Stimulated activated CD4-positive, alpha-beta T cell treated with anti-CD3 and anti-CD28 coated beads, TNF-alpha, amount 100 ng/mL, for 1 hour (primary cell): ENCODE data around the gene KANK3.
A peak's percentile ranks its signal among the peaks of the same experiment; 100 is the strongest.
"Not testable (repeated sequence)": the region's sequence is repeated elsewhere in the genome, so short reads cannot be mapped to it uniquely, and the experiment has no call there.

Experiments
- DNase-seq, 3 donors: peaks; one replicate each; pipeline ENCODE4 v3.0.0-alpha.2; 2020; ENCODE audit warnings: low read depth in 3 of 3, low spot score in 1 of 3

KANK3 gene

DNA sequence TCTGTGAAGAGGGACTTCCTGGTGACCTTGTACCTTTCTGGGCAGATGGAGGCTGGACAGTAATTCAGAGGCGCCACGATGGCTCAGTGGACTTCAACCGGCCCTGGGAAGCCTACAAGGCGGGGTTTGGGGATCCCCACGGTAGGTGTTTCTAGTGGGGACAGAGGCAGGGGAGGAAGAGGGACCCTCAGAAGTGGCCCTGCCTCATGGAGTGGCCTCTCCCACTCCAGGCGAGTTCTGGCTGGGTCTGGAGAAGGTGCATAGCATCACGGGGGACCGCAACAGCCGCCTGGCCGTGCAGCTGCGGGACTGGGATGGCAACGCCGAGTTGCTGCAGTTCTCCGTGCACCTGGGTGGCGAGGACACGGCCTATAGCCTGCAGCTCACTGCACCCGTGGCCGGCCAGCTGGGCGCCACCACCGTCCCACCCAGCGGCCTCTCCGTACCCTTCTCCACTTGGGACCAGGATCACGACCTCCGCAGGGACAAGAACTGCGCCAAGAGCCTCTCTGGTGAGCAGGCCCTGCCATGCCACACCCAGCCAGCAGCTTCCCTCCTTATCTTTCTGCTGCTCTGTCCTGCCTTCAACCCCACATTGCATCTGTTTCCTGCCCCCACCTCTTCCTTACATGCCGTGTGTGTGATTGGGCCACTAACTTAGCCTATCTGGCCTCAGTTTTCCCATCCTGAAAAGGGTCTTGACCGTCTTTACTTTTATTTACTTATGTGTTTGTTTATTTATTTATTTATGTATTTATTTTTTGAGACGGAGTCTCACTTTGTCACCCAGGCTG is 28.1 kb upstream of the KANK3 start:
- no peak for DNase-seq

- no peak for DNase-seq
These were observed 27.3 kb upstream of the KANK3 start for GRCh38 chr19:8370176-8371010.

DNA sequence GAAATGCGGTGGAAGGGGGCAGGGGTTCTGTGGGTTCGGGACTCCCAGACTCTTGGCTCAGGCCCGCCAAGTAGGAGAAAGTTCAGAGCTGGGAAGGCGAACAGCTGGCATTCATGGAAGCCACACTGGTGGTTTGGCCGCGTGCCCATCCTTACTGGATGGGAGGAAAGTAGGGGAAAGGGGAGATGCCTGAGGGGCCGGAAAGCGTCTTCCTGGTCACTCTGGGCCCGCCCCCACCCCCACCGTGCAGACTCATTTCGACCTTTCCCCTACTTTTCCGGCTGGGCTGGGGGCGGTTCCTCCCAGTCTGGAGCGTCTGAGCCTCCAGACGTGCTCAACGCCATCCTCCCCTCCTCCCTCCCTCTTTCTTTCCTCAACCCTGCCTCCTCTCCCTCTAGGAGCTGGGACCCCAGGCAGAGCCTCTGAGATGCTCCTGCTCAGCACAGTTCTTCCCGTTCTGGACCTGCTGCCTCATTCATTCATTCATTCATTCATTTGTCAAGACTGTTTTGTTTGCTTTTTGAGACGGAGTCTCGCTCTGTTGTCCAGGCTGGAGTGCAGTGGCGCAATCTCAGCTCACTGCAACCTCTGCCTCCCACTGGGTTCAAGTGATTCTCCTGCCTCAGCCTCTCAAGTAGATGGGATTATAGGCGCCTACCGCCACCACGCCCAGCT is 24.4 kb upstream of the KANK3 start:
- DNase-seq: no peak

- DNase-seq: no peak
These were observed 23.9 kb upstream of the KANK3 start for GRCh38 chr19:8366961-8367326.

- no peak for DNase-seq
These were observed 23.1 kb upstream of the KANK3 start for GRCh38 chr19:8366121-8366581.

DNA sequence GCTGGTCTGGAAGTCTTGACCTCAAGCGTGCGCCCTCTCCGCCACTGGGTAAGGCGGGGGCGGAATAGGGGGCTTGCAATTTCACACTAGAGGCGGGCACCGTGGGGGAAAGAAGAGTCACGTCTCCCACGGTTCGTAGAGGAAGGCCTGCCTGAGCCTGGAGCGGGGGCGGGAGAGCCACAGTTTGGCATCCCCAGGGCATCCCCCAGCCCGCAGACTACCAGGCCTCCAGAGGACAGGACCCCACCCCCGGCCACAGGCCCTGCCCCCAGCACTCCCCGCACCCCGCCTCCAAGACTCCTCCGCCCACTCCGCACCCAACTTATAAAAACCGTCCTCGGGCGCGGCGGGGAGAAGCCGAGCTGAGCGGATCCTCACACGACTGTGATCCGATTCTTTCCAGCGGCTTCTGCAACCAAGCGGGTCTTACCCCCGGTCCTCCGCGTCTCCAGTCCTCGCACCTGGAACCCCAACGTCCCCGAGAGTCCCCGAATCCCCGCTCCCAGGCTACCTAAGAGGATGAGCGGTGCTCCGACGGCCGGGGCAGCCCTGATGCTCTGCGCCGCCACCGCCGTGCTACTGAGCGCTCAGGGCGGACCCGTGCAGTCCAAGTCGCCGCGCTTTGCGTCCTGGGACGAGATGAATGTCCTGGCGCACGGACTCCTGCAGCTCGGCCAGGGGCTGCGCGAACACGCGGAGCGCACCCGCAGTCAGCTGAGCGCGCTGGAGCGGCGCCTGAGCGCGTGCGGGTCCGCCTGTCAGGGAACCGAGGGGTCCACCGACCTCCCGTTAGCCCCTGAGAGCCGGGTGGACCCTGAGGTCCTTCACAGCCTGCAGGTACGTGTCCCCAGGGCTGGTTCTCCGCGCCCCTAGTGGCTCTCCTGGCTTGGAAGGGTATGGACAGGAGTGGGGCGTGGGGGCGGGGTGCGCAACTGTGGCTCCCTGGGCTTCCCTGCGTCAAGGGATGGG is 21.0 kb upstream of the KANK3 start, which contains the start of gene ANGPTL4:
Gene ANGPTL4, plus strand, starts transcription at position 353 of the 969 bp plus-strand sequence. Its CDS starts 167 bp downstream, at position 520.
- peak in 2 of 3 donors; percentile 11 to 28 for DNase-seq

DNA sequence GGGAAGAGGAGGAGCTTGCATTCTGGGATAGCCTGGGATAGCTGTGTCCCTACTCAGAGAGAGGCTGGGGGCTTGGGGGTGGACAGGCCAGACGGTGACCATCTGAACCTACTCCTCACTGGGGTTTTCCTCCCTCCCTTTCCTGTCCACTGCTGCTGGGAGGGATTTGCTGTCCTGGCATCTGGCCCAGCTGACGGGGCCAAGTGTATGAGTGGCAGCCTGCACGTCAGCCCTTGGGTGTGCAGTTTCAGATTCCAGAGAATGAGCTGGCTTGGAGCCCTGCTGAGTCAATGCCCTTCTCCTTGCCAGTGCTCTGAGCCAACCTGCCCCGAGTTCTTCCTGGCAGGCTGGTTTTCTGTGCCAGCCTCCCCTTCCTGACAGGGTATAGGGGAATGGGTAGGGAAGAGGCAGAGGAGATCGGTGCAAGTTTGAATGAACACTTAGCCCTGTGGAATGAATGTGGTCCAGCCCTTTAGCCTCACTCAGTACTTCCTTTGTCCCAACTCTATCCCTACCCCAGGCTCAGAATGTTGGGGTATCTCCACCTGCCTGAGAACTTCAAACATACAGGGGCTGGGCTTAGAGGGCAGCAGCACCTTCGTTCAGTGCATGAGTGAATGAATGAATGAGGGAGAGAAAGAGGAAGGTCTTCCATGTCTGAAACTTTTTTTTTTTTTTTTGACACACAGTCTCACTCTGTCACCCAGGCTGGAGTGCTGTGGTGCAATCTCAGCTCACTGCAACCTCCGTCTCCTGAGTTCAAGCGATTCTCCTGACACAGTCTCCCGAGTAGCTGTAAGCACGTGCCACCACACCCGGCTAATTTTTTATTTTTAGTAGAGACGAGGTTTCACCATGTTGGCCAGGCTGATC is 19.1 kb upstream of the KANK3 start:
- no peak for DNase-seq

DNA sequence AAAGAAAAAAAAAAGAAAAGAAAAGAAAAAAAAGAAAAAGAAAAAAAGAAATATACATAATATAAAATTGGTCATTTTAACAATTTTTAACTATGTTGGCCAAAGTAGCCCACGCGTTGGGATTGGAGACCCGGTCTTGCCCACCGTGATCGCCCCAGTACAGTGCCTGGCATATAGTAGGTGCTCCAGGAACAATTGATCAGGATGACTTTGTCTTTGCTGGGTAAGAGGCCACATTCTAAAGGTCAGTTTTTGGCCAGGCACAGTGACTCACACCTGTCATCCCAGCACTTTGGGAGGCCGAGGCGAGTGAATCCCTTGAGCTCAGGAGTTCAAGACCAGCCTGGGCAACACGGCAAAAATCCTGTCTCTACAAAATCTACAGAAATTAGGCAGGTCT is 17.1 kb upstream of the KANK3 start:
- no peak for DNase-seq

DNA sequence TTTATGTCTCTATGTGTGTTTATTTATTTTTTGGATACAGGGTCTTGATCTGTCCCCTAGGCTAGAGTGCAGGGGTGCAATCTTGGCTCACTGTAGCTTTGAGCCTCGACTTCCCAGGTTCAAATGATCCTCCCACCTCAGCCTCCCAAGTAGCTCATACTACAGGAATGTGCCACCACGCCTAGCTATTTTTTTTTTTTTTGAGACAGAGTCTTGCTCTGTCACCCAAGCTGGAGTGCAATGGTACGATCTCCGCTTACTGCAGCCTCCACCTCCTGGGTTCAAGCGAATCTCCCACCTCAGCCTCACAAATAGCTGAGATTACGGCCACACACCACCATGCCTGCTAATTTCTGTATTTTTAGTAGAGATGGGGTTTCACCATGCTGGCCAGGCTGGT is 15.9 kb upstream of the KANK3 start:
- no peak for DNase-seq

- no peak for DNase-seq
These were observed 14.0 kb upstream of the KANK3 start for GRCh38 chr19:8357007-8357521.

GRCh38 chr19:8355631-8356402 is 12.8 kb upstream of the KANK3 start:
- DNase-seq: no peak

- DNase-seq: not testable (repeated sequence)
These were observed 9.8 kb upstream of the KANK3 start for GRCh38 chr19:8352845-8353244.

- no peak for DNase-seq
These were observed 9.2 kb upstream of the KANK3 start for GRCh38 chr19:8352134-8352827.

- DNase-seq: not testable (repeated sequence)
These were observed 6.7 kb upstream of the KANK3 start for GRCh38 chr19:8349629-8350372.

DNA sequence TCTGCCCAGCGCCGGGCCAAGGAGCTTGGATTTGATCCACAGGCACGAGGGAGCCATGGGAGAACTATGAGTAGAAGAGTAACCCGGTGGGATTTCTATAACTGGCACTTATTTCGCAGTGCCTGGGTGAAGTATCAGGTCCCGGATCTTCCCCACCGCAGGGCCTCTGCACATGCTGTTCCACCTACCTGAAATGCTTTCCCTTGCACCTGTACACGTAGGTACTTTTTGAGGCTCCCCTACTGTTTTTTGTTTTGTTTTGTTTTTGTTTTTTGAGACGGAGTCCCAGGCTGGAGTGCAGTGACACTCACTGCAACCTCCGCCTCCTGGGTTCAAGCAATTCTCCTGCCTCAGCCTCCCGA is 402 bp upstream of the KANK3 start:
- no peak for DNase-seq

DNA sequence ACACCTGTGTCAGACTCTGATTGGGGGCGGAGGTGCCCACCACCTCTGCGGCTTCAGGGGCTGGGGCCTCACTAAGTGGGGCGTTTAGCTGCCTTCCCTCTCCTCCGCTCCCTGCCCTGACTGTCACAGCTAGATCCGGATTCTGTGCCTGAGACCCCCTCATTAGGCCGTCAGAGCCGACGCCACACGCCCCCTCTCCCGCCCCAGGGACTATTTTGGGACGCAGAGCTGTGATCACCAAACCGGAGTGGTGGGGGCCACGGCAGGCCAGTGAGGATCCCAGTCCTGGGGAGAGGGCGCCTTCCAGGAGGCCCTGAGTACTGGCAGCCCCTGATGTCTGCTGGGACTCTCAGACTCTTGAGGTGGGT is 762 bp downstream of the KANK3 start:
- no peak for DNase-seq

- DNase-seq: not testable (repeated sequence)
These were observed 1.6 kb downstream of the KANK3 start for GRCh38 chr19:8341504-8341903.
